Measurements from ENCODE around the gene PTPRC. TPM values are rescaled to one million over a fixed set of nuclear protein-coding genes. Genes with fewer than 3 reads are reported as not detected.

The PTPRC gene
- total and polyA plus RNA-seq, 2 donors (not counting 1 experiment from before 2014, with no cell fraction given): under 0.01 to 0.11 TPM

GRCh38 chr1:198677871-198678270, 39.0 kb downstream of the PTPRC start:
- H3K9me3 ChIP-seq (ENCODE audit: control insufficient read depth, insufficient read depth, low read depth, low read length): no peaks in the 10 kb centered on the region
- no peaks in the 10 kb centered on the region for H3K4me1 ChIP-seq (ENCODE audit: control insufficient read depth, extremely low read depth, insufficient read depth, low read length)
- H2AFZ ChIP-seq (ENCODE audit: low read length): no peak overlapping the region
- no peak for DNase-seq (ENCODE audit: low read depth in 2 of 2)
- no peaks in the 10 kb centered on the region for H3K27me3 ChIP-seq (ENCODE audit: control insufficient read depth, insufficient read depth, low read length)
- H4K20me1 ChIP-seq (ENCODE audit: control insufficient read depth, extremely low read depth, insufficient read depth, low read length): no peaks in the 10 kb centered on the region
- H3K4me2 ChIP-seq (ENCODE audit: extremely low read depth, insufficient read depth, low read length): no peak overlapping the region
- no peak overlapping the region for H3K4me3 ChIP-seq (replicated peaks in 1 of 4; ENCODE audit: control extremely low read depth in 1 of 4, insufficient read depth in 1 of 4, low read depth in 3 of 4, low read length in 4 of 4)
- no peak overlapping the region for H3K27ac ChIP-seq (ENCODE audit: insufficient read depth, low read length)
- H3K36me3 ChIP-seq (ENCODE audit: control insufficient read depth, insufficient read depth, low read length): no peaks in the 10 kb centered on the region
- TF ChIP-seq CTCF (conservative IDR thresholded peaks at IDR 0.05 in 1 of 2, IDR thresholded peaks at IDR 0.05 in 1 of 2; ENCODE audit: low read depth in 1 of 2, low read length in 2 of 2): no peak
- no peak for TF ChIP-seq EZH2 (IDR thresholded peaks at IDR 0.05; ENCODE audit: low read length, missing control alignments)
- no peak overlapping the region for H3K9ac ChIP-seq (ENCODE audit: insufficient read depth, low read length)
- H3K79me2 ChIP-seq (ENCODE audit: control insufficient read depth, insufficient read depth, low read length): no peaks in the 10 kb centered on the region

- H3K9me3 ChIP-seq (ENCODE audit: control insufficient read depth, insufficient read depth, low read depth, low read length): no peaks in the 10 kb centered on the region
- no peak overlapping the region for H3K27ac ChIP-seq (ENCODE audit: insufficient read depth, low read length)
- no peak overlapping the region for H3K4me2 ChIP-seq (ENCODE audit: extremely low read depth, insufficient read depth, low read length)
- H3K27me3 ChIP-seq (ENCODE audit: control insufficient read depth, insufficient read depth, low read length): no peaks in the 10 kb centered on the region
- H3K4me1 ChIP-seq (ENCODE audit: control insufficient read depth, extremely low read depth, insufficient read depth, low read length): no peaks in the 10 kb centered on the region
- peak in 1 of 2 donors; percentile 53 for DNase-seq (ENCODE audit: low read depth in 2 of 2)
- H4K20me1 ChIP-seq (ENCODE audit: control insufficient read depth, extremely low read depth, insufficient read depth, low read length): no peaks in the 10 kb centered on the region
- H3K4me3 ChIP-seq (replicated peaks in 1 of 4; ENCODE audit: control extremely low read depth in 1 of 4, insufficient read depth in 1 of 4, low read depth in 3 of 4, low read length in 4 of 4): no peak overlapping the region
- no peaks in the 10 kb centered on the region for H3K79me2 ChIP-seq (ENCODE audit: control insufficient read depth, insufficient read depth, low read length)
- H3K36me3 ChIP-seq (ENCODE audit: control insufficient read depth, insufficient read depth, low read length): no peaks in the 10 kb centered on the region
- H3K9ac ChIP-seq (ENCODE audit: insufficient read depth, low read length): no peak overlapping the region
- H2AFZ ChIP-seq (ENCODE audit: low read length): no peak overlapping the region
- TF ChIP-seq CTCF (conservative IDR thresholded peaks at IDR 0.05 in 1 of 2, IDR thresholded peaks at IDR 0.05 in 1 of 2; ENCODE audit: low read depth in 1 of 2, low read length in 2 of 2) (no peak), EZH2 (IDR thresholded peaks at IDR 0.05; ENCODE audit: low read length, missing control alignments) (no peak)
These were observed 39.5 kb downstream of the PTPRC start for GRCh38 chr1:198678301-198678836.

GRCh38 chr1:198678901-198679329, 40.1 kb downstream of the PTPRC start:
- Histone ChIP-seq H3K27me3 (ENCODE audit: control insufficient read depth, insufficient read depth, low read length) (no peaks in the 10 kb centered on the region), H4K20me1 (ENCODE audit: control insufficient read depth, extremely low read depth, insufficient read depth, low read length) (no peaks in the 10 kb centered on the region), H3K27ac (ENCODE audit: insufficient read depth, low read length) (no peak overlapping the region), H3K9ac (ENCODE audit: insufficient read depth, low read length) (no peak overlapping the region), H3K9me3 (ENCODE audit: control insufficient read depth, insufficient read depth, low read depth, low read length) (no peaks in the 10 kb centered on the region), H3K4me1 (ENCODE audit: control insufficient read depth, extremely low read depth, insufficient read depth, low read length) (no peaks in the 10 kb centered on the region), H3K36me3 (ENCODE audit: control insufficient read depth, insufficient read depth, low read length) (no peaks in the 10 kb centered on the region), H3K4me3 (replicated peaks in 1 of 4; ENCODE audit: control extremely low read depth in 1 of 4, insufficient read depth in 1 of 4, low read depth in 3 of 4, low read length in 4 of 4) (no peak overlapping the region), H3K4me2 (ENCODE audit: extremely low read depth, insufficient read depth, low read length) (no peak overlapping the region), H3K79me2 (ENCODE audit: control insufficient read depth, insufficient read depth, low read length) (no peaks in the 10 kb centered on the region), H2AFZ (ENCODE audit: low read length) (no peak overlapping the region)
- DNase-seq (ENCODE audit: low read depth in 2 of 2): no peak
- no peak for TF ChIP-seq EZH2 (IDR thresholded peaks at IDR 0.05; ENCODE audit: low read length, missing control alignments)
- no peak for TF ChIP-seq CTCF (conservative IDR thresholded peaks at IDR 0.05 in 1 of 2, IDR thresholded peaks at IDR 0.05 in 1 of 2; ENCODE audit: low read depth in 1 of 2, low read length in 2 of 2)
